ENCODE data around the gene SFXN5.

DNA sequence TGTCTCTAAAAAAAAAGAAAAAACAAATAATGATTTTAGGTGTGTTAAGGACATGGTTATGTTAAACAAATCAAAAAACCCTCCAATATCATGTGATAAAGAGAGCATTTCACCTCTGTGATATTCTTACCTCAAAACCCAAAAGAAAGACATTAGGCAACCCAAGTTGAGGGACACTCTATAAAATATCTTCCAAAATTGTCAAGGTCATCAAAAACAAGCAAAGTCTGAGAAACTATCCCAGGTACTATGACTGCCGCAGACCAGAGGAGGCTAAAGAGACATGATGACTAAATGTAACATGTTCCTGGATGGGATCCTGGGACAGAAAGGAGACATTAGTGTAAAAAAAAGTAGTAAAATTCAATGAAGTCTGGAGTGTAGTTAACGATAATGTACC, 4.5 kb downstream of the SFXN5 start:
- TF ChIP-seq, protein P1, sequence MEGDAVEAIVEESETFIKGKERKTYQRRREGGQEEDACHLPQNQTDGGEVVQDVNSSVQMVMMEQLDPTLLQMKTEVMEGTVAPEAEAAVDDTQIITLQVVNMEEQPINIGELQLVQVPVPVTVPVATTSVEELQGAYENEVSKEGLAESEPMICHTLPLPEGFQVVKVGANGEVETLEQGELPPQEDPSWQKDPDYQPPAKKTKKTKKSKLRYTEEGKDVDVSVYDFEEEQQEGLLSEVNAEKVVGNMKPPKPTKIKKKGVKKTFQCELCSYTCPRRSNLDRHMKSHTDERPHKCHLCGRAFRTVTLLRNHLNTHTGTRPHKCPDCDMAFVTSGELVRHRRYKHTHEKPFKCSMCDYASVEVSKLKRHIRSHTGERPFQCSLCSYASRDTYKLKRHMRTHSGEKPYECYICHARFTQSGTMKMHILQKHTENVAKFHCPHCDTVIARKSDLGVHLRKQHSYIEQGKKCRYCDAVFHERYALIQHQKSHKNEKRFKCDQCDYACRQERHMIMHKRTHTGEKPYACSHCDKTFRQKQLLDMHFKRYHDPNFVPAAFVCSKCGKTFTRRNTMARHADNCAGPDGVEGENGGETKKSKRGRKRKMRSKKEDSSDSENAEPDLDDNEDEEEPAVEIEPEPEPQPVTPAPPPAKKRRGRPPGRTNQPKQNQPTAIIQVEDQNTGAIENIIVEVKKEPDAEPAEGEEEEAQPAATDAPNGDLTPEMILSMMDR (IDR thresholded peaks at IDR 0.05; ENCODE audit: insufficient read depth, low read depth, low read length) = no peak
- no peak for TF ChIP-seq EZH2 (IDR thresholded peaks at IDR 0.05; ENCODE audit: insufficient read depth, low read length)
